AG04450 (cell line): ENCODE measurements around the gene CCDC59. TPM values are rescaled to one million over a fixed set of nuclear protein-coding genes. Genes with fewer than 3 reads are reported as not detected.

Experiments used
- CTCF ChIA-PET: fragments of 300-600, 350-600 bp; formaldehyde crosslinking; extraction: SDS; loops from one replicate; lab custom pipeline; 2022; ENCODE audit warnings: antibody characterized with exemption, inconsistent platforms; lab: Charles Lee
- POLR2A ChIA-PET: fragments of 350-600 bp; formaldehyde crosslinking; extraction: SDS; loops from one replicate; lab custom pipeline; 2021; ENCODE audit warnings: antibody characterized with exemption, inconsistent platforms; lab: Yijun Ruan, JAX
- DNase-seq: peaks from one replicate; pipeline ENCODE4 v3.0.0-alpha.2; 2011; ENCODE audit warnings: low read depth, low spot score
- H3K27ac ChIP-seq: one replicate; pipeline ENCODE4 v1.5.1; 2012; ENCODE audit warnings: low read depth, low read length, control low read depth
- H3K27me3 ChIP-seq: one replicate; pipeline ENCODE4 v1.6.0; 2012; ENCODE audit warnings: low read length; ENCODE audit not compliant: control insufficient read depth, insufficient read depth
- H3K4me3 ChIP-seq: 2 replicates; pipeline ENCODE4 v1.5.1; 2011; ENCODE audit warnings: mild to moderate bottlenecking, low read depth, low read length, control low read depth
- H3K9me3 ChIP-seq: 2 replicates; pipeline ENCODE4 v1.5.1; 2012; ENCODE audit warnings: low read length; ENCODE audit not compliant: control insufficient read depth, insufficient read depth
- CTCF ChIP-seq: IDR thresholded peaks from 2 replicates; pipeline ENCODE4 v1.5.1; 2011; ENCODE audit warnings: low read depth, low read length, control low read depth, inconsistent platforms
- polyA minus RNA-seq: library from RNA; depleted of rRNA, polyadenylated mRNA; stranded (reverse); fragments of >200 nt; gene quantifications from 2 replicates; pipeline ENCODE4 v1.2.3, GENCODE V29; 2011; rRNA and poly(A)+ RNA removed
- polyA plus RNA-seq: library from polyadenylated mRNA; depleted of rRNA; stranded (reverse); fragments of >200 nt; gene quantifications from 2 replicates; pipeline ENCODE4 v1.2.3, GENCODE V29; 2011; rRNA removed

The CCDC59 gene
- 16.3 and 27.3 TPM in 2 replicates for polyA plus RNA-seq
- 9.0 and 13.1 TPM in 2 replicates for polyA minus RNA-seq

GRCh38 chr12:82358200-82359114, at the start of gene CCDC59, which contains the start of gene METTL25:
TSS of gene CCDC59 (minus strand) at chr12:82358387. CDS start at chr12:82358376, 11 bp downstream.
TSS of gene METTL25 (plus strand) at chr12:82358529. CDS start at chr12:82358566, 37 bp downstream.
- no peaks in the 10 kb centered on the region for H3K27me3 ChIP-seq
- peak; percentile 96 for DNase-seq
- TF ChIP-seq CTCF = peak; percentile 83
- POLR2A ChIA-PET = interaction anchor here (0.9 to 1.6 kb wide), 3 partner anchors 11 to 328 kb away, joined by 3 to 8 read pairs (median 6); partner anchors contain the start of gene TMTC2
- no peaks in the 10 kb centered on the region for H3K9me3 ChIP-seq
- H3K4me3 ChIP-seq = peak within 1 kb of the TSS; percentile 89
- H3K27ac ChIP-seq = peak within 1 kb of the TSS; percentile 96
- CTCF ChIA-PET = interaction anchor here (0.6 to 3.3 kb wide), 39 partner anchors 8 to 1866 kb away, joined by 3 to 55 read pairs (median 5); no protein-coding TSS in a partner anchor

- no peak for DNase-seq
- H3K9me3 ChIP-seq = no peaks in the 10 kb centered on the region
- H3K27me3 ChIP-seq = no peaks in the 10 kb centered on the region
- TF ChIP-seq CTCF = no peak
- ChIA-PET CTCF (interaction anchor here (1.8 kb wide), 1 partner anchor 49 kb away, joined by 5 read pairs; the partner anchor contains the start of genes CCDC59 and METTL25), POLR2A (no interaction called here)
- no peak overlapping the region for H3K4me3 ChIP-seq
- H3K27ac ChIP-seq = no peak overlapping the region
Observed at GRCh38 chr12:82407481-82407880, 49.3 kb upstream of the CCDC59 start.

- Histone ChIP-seq H3K9me3 (no peaks in the 10 kb centered on the region), H3K4me3 (no peak overlapping the region), H3K27ac (no peak overlapping the region), H3K27me3 (no peaks in the 10 kb centered on the region)
- no peak for TF ChIP-seq CTCF
- no peak for DNase-seq
- POLR2A ChIA-PET = no interaction called here
- CTCF ChIA-PET = interaction anchor here (1.8 kb wide), 1 partner anchor 48 kb away, joined by 5 read pairs; the partner anchor contains the start of genes CCDC59 and METTL25
Observed at GRCh38 chr12:82406651-82407050, 48.5 kb upstream of the CCDC59 start.

- no peaks in the 10 kb centered on the region for H3K27me3 ChIP-seq
- no peak overlapping the region for H3K27ac ChIP-seq
- CTCF ChIA-PET = interaction anchor here (0.6 to 1.1 kb wide), 3 partner anchors 16 to 74 kb away, joined by 3 to 4 read pairs (median 3); partner anchors contain the start of genes CCDC59 and METTL25
- DNase-seq = no peak
- POLR2A ChIA-PET = interaction anchor here (0.6 kb wide), 1 partner anchor 1925 kb away, joined by 3 read pairs; no protein-coding TSS in a partner anchor
- H3K9me3 ChIP-seq = no peaks in the 10 kb centered on the region
- H3K4me3 ChIP-seq = no peak overlapping the region
- no peak for TF ChIP-seq CTCF
Observed at GRCh38 chr12:82400819-82401218, 42.6 kb upstream of the CCDC59 start.
